ENCODE data around the gene TMEM132C. TPM values are rescaled to one million over a fixed set of nuclear protein-coding genes. Genes with fewer than 3 reads are reported as not detected.

Gene TMEM132C
- polyA plus RNA-seq, 1 experiment, result not detected

- CTCF ChIA-PET, result no interaction called here
These were observed 354.3 kb downstream of the TMEM132C start for GRCh38 chr12:128621304-128621703.

DNA sequence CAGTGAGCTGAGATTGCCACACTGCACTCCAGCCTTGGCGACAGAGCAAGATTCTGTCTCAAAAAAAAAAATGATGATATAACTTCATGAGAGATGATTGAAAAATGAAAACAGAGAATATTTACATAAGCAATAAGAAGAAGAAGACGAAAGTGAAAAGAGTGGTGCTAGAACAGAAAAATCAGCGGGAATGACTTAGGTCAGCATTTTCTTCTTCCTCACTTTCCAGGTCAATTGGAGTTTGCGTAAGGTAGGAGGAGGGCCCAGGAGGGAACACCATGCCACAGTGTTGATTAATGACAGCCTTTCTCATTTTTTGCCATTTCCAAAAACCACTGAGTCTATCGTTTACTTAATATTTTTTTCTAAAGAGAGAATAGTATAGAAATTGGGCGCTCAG, 356.8 kb downstream of the TMEM132C start:
- POLR2A ChIA-PET, result no interaction called here
- peaks cover 62% of the 10 kb centered on the region for H3K9me3 ChIP-seq (ENCODE audit: control insufficient read depth, insufficient read depth, low read length)
- H3K4me3 ChIP-seq (ENCODE audit: low read depth, low read length), result no peak overlapping the region
- no peak for DNase-seq (ENCODE audit: low read depth, low spot score)
- CTCF ChIA-PET, result no interaction called here
- H3K27me3 ChIP-seq (ENCODE audit: control insufficient read depth, insufficient read depth, low read length), result no peaks in the 10 kb centered on the region
- TF ChIP-seq, protein P1, sequence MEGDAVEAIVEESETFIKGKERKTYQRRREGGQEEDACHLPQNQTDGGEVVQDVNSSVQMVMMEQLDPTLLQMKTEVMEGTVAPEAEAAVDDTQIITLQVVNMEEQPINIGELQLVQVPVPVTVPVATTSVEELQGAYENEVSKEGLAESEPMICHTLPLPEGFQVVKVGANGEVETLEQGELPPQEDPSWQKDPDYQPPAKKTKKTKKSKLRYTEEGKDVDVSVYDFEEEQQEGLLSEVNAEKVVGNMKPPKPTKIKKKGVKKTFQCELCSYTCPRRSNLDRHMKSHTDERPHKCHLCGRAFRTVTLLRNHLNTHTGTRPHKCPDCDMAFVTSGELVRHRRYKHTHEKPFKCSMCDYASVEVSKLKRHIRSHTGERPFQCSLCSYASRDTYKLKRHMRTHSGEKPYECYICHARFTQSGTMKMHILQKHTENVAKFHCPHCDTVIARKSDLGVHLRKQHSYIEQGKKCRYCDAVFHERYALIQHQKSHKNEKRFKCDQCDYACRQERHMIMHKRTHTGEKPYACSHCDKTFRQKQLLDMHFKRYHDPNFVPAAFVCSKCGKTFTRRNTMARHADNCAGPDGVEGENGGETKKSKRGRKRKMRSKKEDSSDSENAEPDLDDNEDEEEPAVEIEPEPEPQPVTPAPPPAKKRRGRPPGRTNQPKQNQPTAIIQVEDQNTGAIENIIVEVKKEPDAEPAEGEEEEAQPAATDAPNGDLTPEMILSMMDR (IDR thresholded peaks at IDR 0.05; ENCODE audit: low read depth, low read length), result no peak
- H3K27ac ChIP-seq (ENCODE audit: low read depth, low read length), result no peak overlapping the region

More at GRCh38 chr12:128621304-128621703, 354.3 kb downstream of the TMEM132C start:
- no peak overlapping the region for H3K27ac ChIP-seq (ENCODE audit: low read depth, low read length)
- no peak overlapping the region for H3K4me3 ChIP-seq (ENCODE audit: low read depth, low read length)
- no peak for DNase-seq (ENCODE audit: low read depth, low spot score)
- TF ChIP-seq, protein P1 (IDR thresholded peaks at IDR 0.05; ENCODE audit: low read depth, low read length), result no peak
- POLR2A ChIA-PET, result no interaction called here
- H3K27me3 ChIP-seq (ENCODE audit: control insufficient read depth, insufficient read depth, low read length), result no peaks in the 10 kb centered on the region
- H3K9me3 ChIP-seq (ENCODE audit: control insufficient read depth, insufficient read depth, low read length), result peaks cover 47% of the 10 kb centered on the region

DNA sequence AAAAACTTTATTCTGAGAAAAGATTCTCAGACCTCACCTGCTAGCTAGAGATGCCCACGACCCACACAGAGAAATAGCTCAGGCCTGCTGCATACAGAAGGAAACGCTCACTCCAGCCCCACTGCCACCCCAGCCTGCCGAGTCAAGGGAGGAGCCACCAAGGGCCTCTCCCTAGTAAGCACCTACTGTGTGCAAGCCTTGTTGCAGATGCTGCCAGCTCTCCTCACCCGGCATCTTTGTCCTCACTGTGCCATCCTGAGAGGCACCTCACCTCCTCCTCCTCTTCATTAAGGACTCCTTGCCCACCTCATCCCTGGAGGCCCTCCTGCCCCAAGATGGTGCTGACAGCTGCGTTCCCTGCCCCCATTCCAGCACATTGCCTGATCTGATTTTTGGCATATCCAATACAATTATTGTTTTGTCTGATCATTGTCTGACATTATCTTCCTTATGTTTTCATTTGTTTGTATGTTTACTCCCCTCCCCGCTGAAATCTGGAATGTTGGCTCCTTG, 359.9 kb downstream of the TMEM132C start:
- ChIA-PET CTCF (no interaction called here), POLR2A (no interaction called here)
- peaks cover 62% of the 10 kb centered on the region for H3K9me3 ChIP-seq (ENCODE audit: control insufficient read depth, insufficient read depth, low read length)
- no peak overlapping the region for H3K4me3 ChIP-seq (ENCODE audit: low read depth, low read length)
- H3K27me3 ChIP-seq (ENCODE audit: control insufficient read depth, insufficient read depth, low read length), result no peaks in the 10 kb centered on the region
- TF ChIP-seq, protein P1 (IDR thresholded peaks at IDR 0.05; ENCODE audit: low read depth, low read length), result no peak
- DNase-seq (ENCODE audit: low read depth, low spot score), result no peak
- no peak overlapping the region for H3K27ac ChIP-seq (ENCODE audit: low read depth, low read length)

GRCh38 chr12:128627659-128628058, 360.7 kb downstream of the TMEM132C start:
- TF ChIP-seq, protein P1 (IDR thresholded peaks at IDR 0.05; ENCODE audit: low read depth, low read length), result no peak
- DNase-seq (ENCODE audit: low read depth, low spot score), result no peak
- Histone ChIP-seq H3K4me3 (ENCODE audit: low read depth, low read length) (no peak overlapping the region), H3K9me3 (ENCODE audit: control insufficient read depth, insufficient read depth, low read length) (peaks cover 60% of the 10 kb centered on the region), H3K27ac (ENCODE audit: low read depth, low read length) (no peak overlapping the region), H3K27me3 (ENCODE audit: control insufficient read depth, insufficient read depth, low read length) (no peaks in the 10 kb centered on the region)
- POLR2A ChIA-PET, result no interaction called here
- CTCF ChIA-PET, result no interaction called here

DNA sequence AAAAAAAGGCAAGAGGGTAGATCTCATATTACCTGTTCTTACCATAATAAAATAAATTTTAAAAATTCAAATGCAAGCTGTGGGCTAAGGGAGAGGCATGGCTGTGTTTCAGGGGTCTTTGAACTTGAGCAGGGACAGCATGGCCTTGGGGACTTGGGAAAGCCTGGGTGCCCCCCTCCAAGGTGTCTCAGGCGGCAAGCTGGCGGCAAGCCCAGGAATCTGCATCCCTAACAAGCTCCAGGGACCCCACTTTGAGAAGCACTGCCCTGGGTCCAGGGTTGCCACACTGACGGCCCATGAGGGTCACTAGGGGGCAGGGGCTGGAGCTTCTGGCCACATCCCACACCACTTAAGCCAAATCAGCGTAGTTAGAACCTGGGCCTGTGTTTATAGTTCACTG, 363.0 kb downstream of the TMEM132C start:
- no peak overlapping the region for H3K27ac ChIP-seq (ENCODE audit: low read depth, low read length)
- CTCF ChIA-PET, result no interaction called here
- TF ChIP-seq, protein P1 (IDR thresholded peaks at IDR 0.05; ENCODE audit: low read depth, low read length), result no peak

More for the DNA sequence above, 363.0 kb downstream of the TMEM132C start:
- H3K9me3 ChIP-seq (ENCODE audit: control insufficient read depth, insufficient read depth, low read length), result peaks cover 64% of the 10 kb centered on the region
- POLR2A ChIA-PET, result no interaction called here
- DNase-seq (ENCODE audit: low read depth, low spot score), result no peak
- no peak overlapping the region for H3K4me3 ChIP-seq (ENCODE audit: low read depth, low read length)
- no peaks in the 10 kb centered on the region for H3K27me3 ChIP-seq (ENCODE audit: control insufficient read depth, insufficient read depth, low read length)

Data from AG04450 (cell line).